Thyroid gland (tissue), 4 donors: Measurements from ENCODE around the gene EOLA2. TPM values are rescaled to one million over a fixed set of nuclear protein-coding genes. Genes with fewer than 3 reads are reported as not detected.
A peak's percentile ranks its signal among the peaks of the same experiment; 100 is the strongest.
"Not testable (repeated sequence)": the region's sequence is repeated elsewhere in the genome, so short reads cannot be mapped to it uniquely, and the experiment has no call there.

ENCODE experiments used
- DNase-seq, 2 donors: peaks; one replicate each; pipeline ENCODE4 v3.0.0-alpha.2; 2019
- H3K27ac ChIP-seq, 3 donors: fragments of 200-600 bp; sonication (generic); 1 replicate in 2 of 3; 2 replicates in 1 of 3; pipeline ENCODE4 v1.5.1; 2016 to 2019; ENCODE audit warnings: mild to moderate bottlenecking in 1 of 3, moderate library complexity in 1 of 3
- H3K27me3 ChIP-seq: fragments of 200-600 bp; sonication (generic); one replicate; pipeline ENCODE4 v1.5.1; 2019
- H3K36me3 ChIP-seq, 2 donors: fragments of 200-600 bp; sonication (generic); one replicate each; pipeline ENCODE4 v1.5.1; 2016 to 2019
- H3K4me1 ChIP-seq, 2 donors: fragments of 200-600 bp; sonication (generic); one replicate each; pipeline ENCODE4 v1.5.1; 2017 to 2019
- H3K4me3 ChIP-seq, 3 donors: fragments of 200-600 bp; sonication (generic); replicated peaks in 1 of 3; 1 replicate in 2 of 3; 2 replicates in 1 of 3; pipeline ENCODE4 v1.5.1; 2016; ENCODE audit warnings: mild to moderate bottlenecking in 1 of 3
- H3K9me3 ChIP-seq: fragments of 200-600 bp; sonication (generic); one replicate; pipeline ENCODE4 v1.5.1; 2017
- CTCF ChIP-seq, 6 experiments: fragments of 200-600 bp in 3 of 6; fragments of 450-650 bp in 3 of 6; sonication (generic) in 3 of 6; IDR thresholded peaks; one replicate each; pipeline ENCODE4 v1.5.1; 2016 to 2019; ENCODE audit warnings: antibody characterized with exemption in 6 of 6, mild to moderate bottlenecking in 2 of 6, inconsistent platforms in 1 of 6, moderate library complexity in 1 of 6
- POLR2A ChIP-seq, 2 donors: fragments of 450-650 bp; IDR thresholded peaks; one replicate each; pipeline ENCODE4 v1.6.1; 2017; ENCODE audit warnings: antibody characterized with exemption in 2 of 2, mild to moderate bottlenecking in 2 of 2, moderate library complexity in 1 of 2
- WGBS, 2 donors: methylation state at CpG; one replicate each; pipeline ENCODE4 v1.1.5; 2017; 5-methylcytosine and 5-hydroxymethylcytosine counted together
- intact Hi-C: fragments of 100-400 bp; cut with DNase I; formaldehyde crosslinking; loops from one replicate; pipeline ENCODE4 v1.15.1; 2023
- total RNA-seq, 4 donors: library from RNA; depleted of rRNA; stranded (reverse); fragments of >200 nt; gene quantifications; one replicate each; pipeline ENCODE4 v1.2.3, GENCODE V29; 2016

EOLA2 gene
- total RNA-seq, 4 donors from 2014 or later, result 21.2 to 28.2 (median 25.9) TPM

GRCh38 chrX:149948016-149948415 is 9.7 kb upstream of the EOLA2 start:
- Histone ChIP-seq H3K27me3 (no peaks in the 10 kb centered on the region), H3K27ac (peak overlapping the region; percentile 46 to 53 (median 48)), H3K36me3 (no peaks in the 10 kb centered on the region), H3K4me3 (no peak overlapping the region), H3K4me1 (peaks cover 0 to 4% of the 10 kb centered on the region in 2 donors), H3K9me3 (no peaks in the 10 kb centered on the region)
- intact Hi-C loops, result no loop called here
- peak in 1 of 6 experiments; percentile 29 for TF ChIP-seq CTCF (IDR thresholded peaks at IDR 0.05)
- no peak for TF ChIP-seq POLR2A (IDR thresholded peaks at IDR 0.05)
- peak; percentile 32 to 48 for DNase-seq
- WGBS, 2 donors, result 33 to 63% methylated on average over 2 of the region's 3 CpGs

GRCh38 chrX:149946932-149947331 is 8.6 kb upstream of the EOLA2 start:
- H3K27ac ChIP-seq, H3K36me3 ChIP-seq, H3K4me3 ChIP-seq, intact Hi-C loops, DNase-seq, H3K4me1 ChIP-seq, H3K9me3 ChIP-seq, H3K27me3 ChIP-seq: not testable (repeated sequence)
- no CpG with 5 or more reads among the region's 3 CpGs for WGBS, 2 donors

GRCh38 chrX:149945820-149946219 is 7.5 kb upstream of the EOLA2 start:
- H3K27me3 ChIP-seq, H3K4me1 ChIP-seq, DNase-seq, H3K4me3 ChIP-seq, intact Hi-C loops, H3K36me3 ChIP-seq, H3K9me3 ChIP-seq, H3K27ac ChIP-seq: not testable (repeated sequence)
- WGBS, 2 donors, result 83% methylated on average over 2 of the region's 9 CpGs; no CpG with 5 or more reads in 1 of the 2 donors

- H3K4me3 ChIP-seq, H3K27me3 ChIP-seq, DNase-seq, H3K4me1 ChIP-seq, intact Hi-C loops, H3K36me3 ChIP-seq, H3K27ac ChIP-seq, H3K9me3 ChIP-seq: not testable (repeated sequence)
- 87 to 93% methylated on average over 10 to 11 of the region's 11 CpGs for WGBS, 2 donors
Measured at GRCh38 chrX:149945087-149945670, 6.9 kb upstream of the EOLA2 start.

GRCh38 chrX:149940674-149941024 is 2.4 kb upstream of the EOLA2 start:
- H3K4me1 ChIP-seq, H3K27me3 ChIP-seq, H3K36me3 ChIP-seq, H3K9me3 ChIP-seq, H3K4me3 ChIP-seq, intact Hi-C loops, DNase-seq: not testable (repeated sequence)
- peak overlapping the region in 1 of 3 donors; percentile 91 for H3K27ac ChIP-seq
- WGBS, 2 donors, result 5% methylated on average over 9 of the region's 11 CpGs; no CpG with 5 or more reads in 1 of the 2 donors
- TF ChIP-seq CTCF (IDR thresholded peaks at IDR 0.05), result peak in 5 of 6 experiments; percentile 17 to 65 (median 54)

- peak; percentile 94 to 95 for DNase-seq
- H3K4me3 ChIP-seq, result peak overlapping the region in 1 of 3 donors; percentile 31
- 0 to 1% methylated on average over 25 to 27 of the region's 27 CpGs for WGBS, 2 donors
- H3K36me3 ChIP-seq, result no peaks in the 10 kb centered on the region
- no peaks in the 10 kb centered on the region for H3K27me3 ChIP-seq
- TF ChIP-seq CTCF (IDR thresholded peaks at IDR 0.05) (no peak), POLR2A (IDR thresholded peaks at IDR 0.05) (peak in 1 of 2 donors; percentile 49)
- intact Hi-C loops, result no loop called here
- peak overlapping the region; percentile 91 to 95 (median 92) for H3K27ac ChIP-seq
- no peaks in the 10 kb centered on the region for H3K9me3 ChIP-seq
- H3K4me1 ChIP-seq, result no peaks in the 10 kb centered on the region
Measured at GRCh38 chrX:149939905-149940673, 1.8 kb upstream of the EOLA2 start.
